DND-41 (cell line): ENCODE data around the gene TRIAP1.
"Not testable (repeated sequence)": the region's sequence is repeated elsewhere in the genome, so short reads cannot be mapped to it uniquely, and the experiment has no call there.

Experiments used
- ATAC-seq: fragments of 200-7000 bp; cut with Tn5 transposase; 3 replicates; pipeline ENCODE4 v1.9.1; 2021; ENCODE audit warnings: low read depth; ENCODE audit not compliant: insufficient read depth
- DNase-seq: peaks from one replicate; pipeline ENCODE4 v3.0.0-alpha.2; 2020
- H2AFZ ChIP-seq: 2 replicates; pipeline ENCODE4 v1.6.0; 2012; ENCODE audit warnings: low read depth, low read length
- H3K27ac ChIP-seq: 2 replicates; pipeline ENCODE4 v1.5.1; 2012; ENCODE audit warnings: low read length, inconsistent platforms
- H3K27me3 ChIP-seq: fragments of 200-600 bp; sonication (generic); 2 replicates; pipeline ENCODE4 v1.6.0; 2012; ENCODE audit warnings: low read length, mild to moderate bottlenecking, inconsistent platforms; ENCODE audit not compliant: insufficient read depth, poor library complexity
- H3K36me3 ChIP-seq: 2 replicates; pipeline ENCODE4 v1.5.1; 2012; ENCODE audit warnings: low read length, inconsistent platforms; ENCODE audit not compliant: insufficient read depth
- H3K4me1 ChIP-seq: 2 replicates; pipeline ENCODE4 v1.5.1; 2012; ENCODE audit warnings: mild to moderate bottlenecking, low read length; ENCODE audit not compliant: insufficient read depth
- H3K4me2 ChIP-seq: 2 replicates; pipeline ENCODE4 v1.6.0; 2012; ENCODE audit warnings: mild to moderate bottlenecking, moderate library complexity, low read length, inconsistent platforms; ENCODE audit not compliant: insufficient read depth
- H3K4me3 ChIP-seq, 2 experiments: fragments of 200-600 bp in 1 of 2; shearing (Covaris generic) in 1 of 2; 2 replicates each; pipeline ENCODE4 v1.5.1; 2012 to 2016; ENCODE audit warnings: inconsistent platforms in 2 of 2, low read length in 2 of 2, mild to moderate bottlenecking in 2 of 2, low read depth in 1 of 2, moderate library complexity in 1 of 2
- H3K79me2 ChIP-seq: 2 replicates; pipeline ENCODE4 v1.6.0; 2012; ENCODE audit warnings: low read length, inconsistent platforms; ENCODE audit not compliant: insufficient read depth
- H3K9ac ChIP-seq: 2 replicates; pipeline ENCODE4 v1.6.0; 2012; ENCODE audit warnings: low read depth, mild to moderate bottlenecking, inconsistent platforms, low read length, moderate library complexity
- H3K9me3 ChIP-seq: 2 replicates; pipeline ENCODE4 v1.5.1; 2012; ENCODE audit warnings: low read length, moderate library complexity, mild to moderate bottlenecking, inconsistent platforms; ENCODE audit not compliant: insufficient read depth, severe bottlenecking
- H4K20me1 ChIP-seq: 2 replicates; pipeline ENCODE4 v1.6.0; 2012; ENCODE audit warnings: low read length; ENCODE audit not compliant: insufficient read depth
- CTCF ChIP-seq: IDR thresholded peaks from 2 replicates; pipeline ENCODE4 v1.5.1; 2012; ENCODE audit warnings: borderline replicate concordance, low read length, moderate library complexity, mild to moderate bottlenecking; ENCODE audit not compliant: poor library complexity, severe bottlenecking; ENCODE audit errors: extremely low read depth
- EZH2 ChIP-seq: IDR thresholded peaks from 3 replicates; pipeline ENCODE4 v1.6.1; 2012; ENCODE audit warnings: borderline replicate concordance, low read depth, mild to moderate bottlenecking, moderate library complexity, low read length, inconsistent platforms; ENCODE audit not compliant: severe bottlenecking

TRIAP1 gene

DNA sequence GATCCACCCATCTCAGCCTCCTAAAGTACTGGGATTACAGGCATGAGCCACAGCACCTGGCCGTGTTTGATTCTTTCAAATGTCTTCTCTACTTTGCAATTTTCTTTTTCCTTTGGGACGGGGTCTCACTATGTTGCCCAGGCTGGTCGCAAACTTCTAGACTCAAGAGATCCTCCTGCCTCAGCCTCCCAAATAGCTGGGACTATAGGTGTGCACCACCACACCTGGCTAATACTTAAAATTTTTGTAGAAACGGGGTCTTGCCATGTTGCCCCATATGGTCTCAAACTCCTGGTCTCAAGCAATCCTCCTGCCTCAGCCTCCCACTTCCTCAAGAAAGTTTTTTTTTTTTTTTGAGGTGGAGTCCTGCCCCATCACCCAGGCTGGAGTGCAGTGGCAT, 1.8 kb upstream of the TRIAP1 start:
- no peaks in the 10 kb centered on the region for H3K27me3 ChIP-seq
- peaks cover 6% of the 10 kb centered on the region; the same call in 1 of the 2 replicates for H4K20me1 ChIP-seq
- H3K9ac ChIP-seq: peak overlapping the region; percentile 84; the same call in 1 of the 2 replicates
- H3K4me2 ChIP-seq: peak overlapping the region; percentile 93
- no peak for TF ChIP-seq CTCF
- no peak for TF ChIP-seq EZH2
- ATAC-seq: no peak
- no peak for DNase-seq
- no peak overlapping the region for H2AFZ ChIP-seq
- H3K27ac ChIP-seq: no peak overlapping the region
- H3K4me3 ChIP-seq: peak overlapping the region in 1 of 2 experiments; percentile 96; a peak in 1 of 4 replicates
- peaks cover 58% of the 10 kb centered on the region for H3K36me3 ChIP-seq
- no peaks in the 10 kb centered on the region for H3K9me3 ChIP-seq
- peaks cover 78% of the 10 kb centered on the region for H3K79me2 ChIP-seq
- H3K4me1 ChIP-seq: peaks cover 37% of the 10 kb centered on the region

GRCh38 chr12:120446844-120447178, 627 bp upstream of the TRIAP1 start:
- Histone ChIP-seq H3K9ac (peak overlapping the region; percentile 84), H3K4me2 (peak overlapping the region; percentile 93), H2AFZ (peak overlapping the region; percentile 92), H3K4me3 (peak overlapping the region; percentile 73 to 96), H3K4me1 (peaks cover 37% of the 10 kb centered on the region), H3K36me3 (peaks cover 60% of the 10 kb centered on the region), H3K27ac (peak overlapping the region; percentile 73), H3K79me2 (peaks cover 79% of the 10 kb centered on the region)
- H3K27me3 ChIP-seq, DNase-seq, H3K9me3 ChIP-seq, H4K20me1 ChIP-seq, ATAC-seq: not testable (repeated sequence)

GRCh38 chr12:120444676-120445075, 1.5 kb downstream of the TRIAP1 start:
- H3K79me2 ChIP-seq: peaks cover 85% of the 10 kb centered on the region
- peaks cover 69% of the 10 kb centered on the region for H3K36me3 ChIP-seq
- H3K9me3 ChIP-seq: no peaks in the 10 kb centered on the region
- H2AFZ ChIP-seq: no peak overlapping the region
- no peak overlapping the region for H3K9ac ChIP-seq
- H3K4me2 ChIP-seq: peak overlapping the region; percentile 93
- TF ChIP-seq CTCF: no peak
- TF ChIP-seq EZH2: no peak
- no peak overlapping the region for H3K27ac ChIP-seq
- DNase-seq: no peak
- peaks cover 8% of the 10 kb centered on the region; the same call in 1 of the 2 replicates for H4K20me1 ChIP-seq
- ATAC-seq: no peak
- peaks cover 43% of the 10 kb centered on the region for H3K4me1 ChIP-seq
- peak overlapping the region in 1 of 2 experiments; percentile 96; a peak in 1 of 4 replicates for H3K4me3 ChIP-seq
- no peaks in the 10 kb centered on the region for H3K27me3 ChIP-seq

- Histone ChIP-seq H3K4me1 (peaks cover 35% of the 10 kb centered on the region), H3K9me3 (no peaks in the 10 kb centered on the region), H3K79me2 (peaks cover 60% of the 10 kb centered on the region), H3K36me3 (peaks cover 52% of the 10 kb centered on the region), H3K27ac (no peak overlapping the region), H2AFZ (no peak overlapping the region), H3K9ac (no peak overlapping the region), H3K4me3 (no peak overlapping the region), H4K20me1 (peaks cover 17% of the 10 kb centered on the region), H3K27me3 (no peaks in the 10 kb centered on the region), H3K4me2 (peak overlapping the region; percentile 96)
- ATAC-seq: peak; percentile 41
- peak; percentile 77 for DNase-seq
- TF ChIP-seq EZH2: no peak
- peak; percentile 66 for TF ChIP-seq CTCF
Observed at GRCh38 chr12:120439646-120440247, 6.4 kb downstream of the TRIAP1 start.
